Mammary epithelial cell (primary cell): Measurements from ENCODE around the gene MORN4.

Experiments used
- CTCF ChIP-seq, 2 donors: IDR thresholded peaks in 1 of 2; conservative IDR thresholded peaks in 1 of 2; 2 replicates each; pipeline ENCODE4 v1.5.1; 2011 to 2012; ENCODE audit warnings: inconsistent platforms in 2 of 2, low read length in 2 of 2, mild to moderate bottlenecking in 2 of 2, control low read depth in 1 of 2, low read depth in 1 of 2; ENCODE audit not compliant: insufficient read depth in 1 of 2; ENCODE audit errors: extremely low read depth in 1 of 2
- EZH2 ChIP-seq: IDR thresholded peaks from 2 replicates; pipeline ENCODE4 v1.6.1; 2012; ENCODE audit warnings: low read length, inconsistent platforms, borderline replicate concordance

- TF ChIP-seq CTCF (conservative IDR thresholded peaks at IDR 0.05 in 1 of 2, IDR thresholded peaks at IDR 0.05 in 1 of 2; ENCODE audit: extremely low read depth in 1 of 2, insufficient read depth in 1 of 2, low read depth in 1 of 2, low read length in 2 of 2) (no peak), EZH2 (no peak)
Observed at GRCh38 chr10:97635577-97635976, 2.3 kb upstream of the MORN4 start.
